NB4 (cell line): ENCODE results near the gene NSFL1C.
A peak's percentile ranks its signal among the peaks of the same experiment; 100 is the strongest.

Experiments used
- DNase-seq: peaks from one replicate; pipeline ENCODE4 v3.0.0; 2010; ENCODE audit warnings: low read depth
- H3K4me3 ChIP-seq: one replicate; pipeline ENCODE4 v1.5.1; 2011; ENCODE audit warnings: mild to moderate bottlenecking, low read depth, low read length, moderate library complexity
- MYC ChIP-seq: IDR thresholded peaks from 2 replicates; pipeline ENCODE4 v1.6.1; 2011; ENCODE audit warnings: low read depth, low read length
- POLR2A ChIP-seq: IDR thresholded peaks from 2 replicates; pipeline ENCODE4 v1.6.1; 2011; ENCODE audit warnings: mild to moderate bottlenecking; ENCODE audit not compliant: insufficient read length; ENCODE audit errors: extremely low read depth
- TF ChIP-seq, protein P1 (sequence below): IDR thresholded peaks from one replicate; pipeline ENCODE4 v1.5.1; 2012; ENCODE audit warnings: low read depth, low read length
- TF ChIP-seq, protein P2 (sequence below): IDR thresholded peaks from 2 replicates; pipeline ENCODE4 v1.6.1; 2011; ENCODE audit warnings: low read depth, low read length

NSFL1C gene

DNA sequence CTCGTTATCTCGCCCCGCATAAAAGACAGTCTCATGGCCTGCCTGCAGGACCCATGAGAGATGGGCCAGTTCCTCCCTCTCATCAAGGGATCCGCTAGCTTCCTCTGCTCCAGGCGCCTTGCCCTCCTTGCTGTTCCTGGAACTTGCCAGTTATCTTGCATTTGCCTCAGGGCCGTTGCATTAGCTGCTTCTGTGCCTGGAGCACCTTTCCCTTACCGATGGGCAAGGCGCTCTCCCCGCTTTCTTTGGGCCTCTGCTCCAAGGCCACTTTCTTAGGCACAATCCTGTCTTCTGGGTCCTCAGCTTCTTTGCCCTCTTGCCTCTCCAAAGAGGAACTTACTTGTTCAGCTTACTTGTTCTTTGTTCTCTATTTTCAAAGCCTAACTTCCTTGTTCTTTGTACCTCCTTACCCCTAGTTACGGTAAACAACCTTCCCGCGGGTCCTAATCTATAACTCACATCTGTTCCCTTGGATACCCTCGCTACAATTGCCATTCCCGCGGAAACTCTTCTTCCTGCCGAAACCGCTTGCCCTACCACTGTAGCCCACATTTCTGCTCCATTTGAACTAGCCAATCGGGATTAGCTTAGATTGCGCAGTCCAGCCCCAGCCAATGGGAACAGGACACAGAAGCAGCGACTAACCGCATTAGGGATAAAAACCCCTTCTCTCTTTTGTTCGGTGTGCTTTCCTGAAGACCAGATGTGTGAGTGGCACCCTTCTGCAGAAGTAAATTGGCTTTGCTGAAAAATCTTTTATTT is 887 bp upstream of the NSFL1C start:
- TF ChIP-seq, protein P1, sequence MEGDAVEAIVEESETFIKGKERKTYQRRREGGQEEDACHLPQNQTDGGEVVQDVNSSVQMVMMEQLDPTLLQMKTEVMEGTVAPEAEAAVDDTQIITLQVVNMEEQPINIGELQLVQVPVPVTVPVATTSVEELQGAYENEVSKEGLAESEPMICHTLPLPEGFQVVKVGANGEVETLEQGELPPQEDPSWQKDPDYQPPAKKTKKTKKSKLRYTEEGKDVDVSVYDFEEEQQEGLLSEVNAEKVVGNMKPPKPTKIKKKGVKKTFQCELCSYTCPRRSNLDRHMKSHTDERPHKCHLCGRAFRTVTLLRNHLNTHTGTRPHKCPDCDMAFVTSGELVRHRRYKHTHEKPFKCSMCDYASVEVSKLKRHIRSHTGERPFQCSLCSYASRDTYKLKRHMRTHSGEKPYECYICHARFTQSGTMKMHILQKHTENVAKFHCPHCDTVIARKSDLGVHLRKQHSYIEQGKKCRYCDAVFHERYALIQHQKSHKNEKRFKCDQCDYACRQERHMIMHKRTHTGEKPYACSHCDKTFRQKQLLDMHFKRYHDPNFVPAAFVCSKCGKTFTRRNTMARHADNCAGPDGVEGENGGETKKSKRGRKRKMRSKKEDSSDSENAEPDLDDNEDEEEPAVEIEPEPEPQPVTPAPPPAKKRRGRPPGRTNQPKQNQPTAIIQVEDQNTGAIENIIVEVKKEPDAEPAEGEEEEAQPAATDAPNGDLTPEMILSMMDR: no peak
- TF ChIP-seq, protein P2, sequence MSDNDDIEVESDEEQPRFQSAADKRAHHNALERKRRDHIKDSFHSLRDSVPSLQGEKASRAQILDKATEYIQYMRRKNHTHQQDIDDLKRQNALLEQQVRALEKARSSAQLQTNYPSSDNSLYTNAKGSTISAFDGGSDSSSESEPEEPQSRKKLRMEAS: peak; percentile 65
- TF ChIP-seq POLR2A (peak; percentile 54), MYC (peak; percentile 79)
- DNase-seq: peak; percentile 92
- peak overlapping the region; percentile 68 for H3K4me3 ChIP-seq

DNA sequence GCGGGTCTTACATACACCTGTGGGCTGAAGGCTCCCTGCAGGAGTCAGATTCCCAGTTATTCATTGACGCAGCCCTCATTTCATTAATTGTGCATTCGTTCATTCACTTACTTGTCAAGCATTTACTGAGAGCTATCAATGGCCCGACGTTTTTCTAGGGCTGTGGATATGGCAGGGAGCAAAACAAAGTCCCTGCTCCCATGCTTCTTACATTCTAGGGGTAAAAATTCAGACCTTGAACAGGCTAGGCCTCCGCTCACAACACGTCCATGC is 369 bp upstream of the NSFL1C start:
- DNase-seq: no peak
- no peak for TF ChIP-seq MYC
- TF ChIP-seq, protein P2: no peak
- TF ChIP-seq POLR2A: no peak
- TF ChIP-seq, protein P1: no peak
- peak overlapping the region; percentile 68 for H3K4me3 ChIP-seq

DNA sequence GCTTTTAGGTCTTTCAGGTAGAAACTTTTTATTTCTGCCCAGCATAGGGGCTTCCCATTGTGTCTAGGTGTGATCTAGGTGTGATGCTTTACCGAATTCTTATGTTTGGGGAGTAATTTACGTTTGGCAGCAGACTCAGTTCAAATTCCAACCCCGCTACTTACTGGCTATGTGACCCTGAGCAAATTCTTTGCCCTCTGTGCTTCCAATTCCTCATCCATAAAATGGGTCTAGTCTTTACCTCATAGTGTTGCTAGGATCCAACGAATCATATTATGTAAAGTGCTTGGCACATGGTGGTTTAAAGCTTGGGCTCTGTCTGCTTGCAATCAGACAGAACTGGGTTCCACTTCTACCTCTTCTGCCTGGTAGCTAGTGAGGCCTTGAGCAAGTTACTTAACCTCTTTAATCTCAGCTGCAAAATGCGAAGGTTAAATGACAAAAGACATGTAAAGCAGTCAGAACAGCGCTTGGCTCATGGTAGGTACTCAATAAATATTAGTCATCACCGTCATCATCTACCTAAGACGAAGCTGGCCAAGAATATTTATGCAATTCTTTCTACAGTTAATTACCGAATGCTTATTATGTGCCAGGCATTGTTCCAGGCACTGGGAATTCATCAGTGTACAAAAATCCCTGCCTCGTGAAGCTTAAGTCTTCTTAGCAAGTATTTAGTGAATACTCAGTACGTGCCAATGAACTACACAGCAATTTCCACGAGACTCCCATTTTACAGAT is 1.0 kb downstream of the NSFL1C start:
- H3K4me3 ChIP-seq: peak overlapping the region; percentile 76
- no peak for TF ChIP-seq MYC
- TF ChIP-seq, protein P2: no peak
- TF ChIP-seq, protein P1: no peak
- TF ChIP-seq POLR2A: no peak
- no peak for DNase-seq

DNA sequence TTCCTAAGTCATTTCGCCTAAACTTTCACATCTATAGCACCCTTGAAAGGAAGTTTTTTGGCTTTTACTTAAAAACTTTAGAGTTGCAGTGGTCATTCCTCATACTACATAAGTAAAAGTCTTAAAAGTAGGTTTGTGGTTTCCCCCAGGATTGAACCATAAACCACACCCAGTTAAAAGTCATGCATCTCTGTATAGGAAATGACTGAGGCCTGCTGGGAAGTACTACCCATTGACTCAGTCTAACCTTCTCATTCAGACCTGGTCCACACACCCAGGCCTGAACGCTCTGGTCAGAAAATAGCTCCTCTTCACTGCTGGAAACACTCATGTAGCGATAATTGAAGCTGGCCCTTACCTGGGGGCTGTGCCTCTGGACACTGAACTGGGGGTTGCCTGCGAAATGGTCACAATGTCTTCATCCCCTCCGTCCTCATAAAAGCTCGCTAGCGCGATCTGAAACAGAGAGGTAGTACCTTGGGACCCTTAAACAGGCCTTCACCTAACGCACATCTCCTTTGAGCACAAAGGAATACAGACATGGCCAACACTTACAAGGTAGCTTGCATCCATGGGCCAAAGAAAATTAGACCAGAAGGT is 2.6 kb downstream of the NSFL1C start:
- TF ChIP-seq POLR2A: no peak
- DNase-seq: peak; percentile 45
- peak overlapping the region; percentile 76 for H3K4me3 ChIP-seq

DNA sequence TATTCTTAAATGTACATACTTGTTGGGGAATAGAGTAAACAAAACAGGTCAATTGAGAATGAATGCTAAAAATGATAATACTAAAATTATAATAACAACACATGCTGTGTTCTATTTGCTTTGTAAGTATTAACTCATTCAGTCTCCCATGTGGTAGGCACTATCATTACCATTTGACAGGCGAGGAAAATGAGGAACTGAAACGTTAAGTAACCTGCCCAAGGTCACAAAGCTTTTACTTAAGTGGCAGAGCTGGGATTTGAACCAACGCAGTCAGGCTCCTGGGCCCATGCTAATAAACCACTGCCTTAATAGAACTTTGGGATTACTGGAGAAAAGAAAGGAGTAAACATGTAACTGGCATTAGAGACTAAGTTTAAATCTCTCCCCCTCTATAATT is 3.8 kb downstream of the NSFL1C start:
- peak; percentile 57 for DNase-seq
- TF ChIP-seq, protein P1: no peak
- TF ChIP-seq, protein P2: no peak
- TF ChIP-seq POLR2A (no peak), MYC (no peak)
- H3K4me3 ChIP-seq: no peak overlapping the region

DNA sequence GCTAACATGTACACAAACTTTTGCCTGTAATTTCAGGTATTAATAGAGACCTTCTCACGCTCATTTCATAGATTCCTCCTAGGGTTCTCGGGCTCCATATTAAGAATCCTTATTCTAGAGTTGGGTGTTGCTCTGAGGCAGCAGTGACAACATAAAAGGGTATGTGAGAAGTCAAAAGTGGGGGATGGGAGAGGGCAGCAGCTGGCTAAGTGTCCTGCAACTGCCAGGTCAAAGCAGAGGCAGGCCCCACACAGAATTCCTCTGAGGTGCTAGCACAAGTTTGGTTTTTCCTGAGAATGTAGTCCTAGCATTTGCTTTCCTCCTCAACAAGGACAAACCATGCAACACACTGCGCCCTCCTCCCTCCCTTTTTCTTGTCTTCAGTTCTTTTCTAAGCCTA is 4.6 kb downstream of the NSFL1C start:
- DNase-seq: no peak
- no peak overlapping the region for H3K4me3 ChIP-seq
- no peak for TF ChIP-seq MYC
- TF ChIP-seq POLR2A: no peak
- TF ChIP-seq, protein P2: no peak
- TF ChIP-seq, protein P1: no peak
